H1 (cell line): ENCODE results near the gene FUT6.

Experiments used
- ATF2 ChIP-seq: IDR thresholded peaks from 2 replicates; pipeline ENCODE4 v1.6.1; 2012; ENCODE audit warnings: low read length, inconsistent platforms
- CTCF ChIP-seq, 3 experiments: IDR thresholded peaks; 1 replicate in 2 of 3; 2 replicates in 1 of 3; pipeline versions ENCODE4 v1.5.1 to v1.6.1; 2011; ENCODE audit warnings: low read length in 3 of 3, mild to moderate bottlenecking in 3 of 3, inconsistent platforms in 2 of 3, low read depth in 1 of 3, moderate library complexity in 1 of 3; ENCODE audit not compliant: insufficient read depth in 1 of 3; ENCODE audit errors: control extremely low read depth in 1 of 3
- EP300 ChIP-seq, 2 experiments: IDR thresholded peaks; 1 replicate in 1 of 2; 2 replicates in 1 of 2; pipeline ENCODE4 v1.6.1; 2011 to 2012; ENCODE audit warnings: low read depth in 2 of 2, low read length in 2 of 2, mild to moderate bottlenecking in 2 of 2, borderline replicate concordance in 1 of 2, inconsistent platforms in 1 of 2, moderate library complexity in 1 of 2
- POLR2A ChIP-seq, 2 experiments: IDR thresholded peaks; 1 replicate in 1 of 2; 2 replicates in 1 of 2; pipeline ENCODE4 v1.6.1; 2011; ENCODE audit warnings: low read depth in 2 of 2, low read length in 2 of 2, mild to moderate bottlenecking in 2 of 2; ENCODE audit errors: control extremely low read depth in 1 of 2
- POLR2AphosphoS5 ChIP-seq: IDR thresholded peaks from 2 replicates; pipeline ENCODE4 v1.6.1; 2011; ENCODE audit warnings: low read depth, low read length
- RAD21 ChIP-seq, 2 experiments: IDR thresholded peaks in 1 of 2; conservative IDR thresholded peaks in 1 of 2; 2 replicates each; pipeline ENCODE4 v1.6.1; 2011; ENCODE audit warnings: low read depth in 2 of 2, low read length in 2 of 2, improper control_type of control experiment in 1 of 2, inconsistent platforms in 1 of 2, mild to moderate bottlenecking in 1 of 2, moderate library complexity in 1 of 2
- RFX5 ChIP-seq: IDR thresholded peaks from 2 replicates; pipeline ENCODE4 v1.6.1; 2011; ENCODE audit warnings: low read depth, low read length, improper control_type of control experiment, borderline replicate concordance
- SIX5 ChIP-seq: IDR thresholded peaks from 2 replicates; pipeline ENCODE4 v1.6.1; 2011; ENCODE audit warnings: mild to moderate bottlenecking, low read depth, low read length
- YY1 ChIP-seq: IDR thresholded peaks from 2 replicates; pipeline ENCODE4 v1.6.1; 2011; ENCODE audit warnings: low read depth, mild to moderate bottlenecking, low read length

GRCh38 chr19:5814123-5814851 lies 25.2 kb downstream of the FUT6 start:
- no peak for TF ChIP-seq YY1
- TF ChIP-seq CTCF (IDR thresholded peaks at IDR 0.05; ENCODE audit: control extremely low read depth in 1 of 3, insufficient read depth in 1 of 3, low read depth in 1 of 3, low read length in 3 of 3): no peak
- no peak for TF ChIP-seq POLR2A (IDR thresholded peaks at IDR 0.05; ENCODE audit: control extremely low read depth in 1 of 2, low read depth in 2 of 2, low read length in 2 of 2)
- TF ChIP-seq SIX5: no peak
- TF ChIP-seq EP300 (IDR thresholded peaks at IDR 0.05; ENCODE audit: borderline replicate concordance in 1 of 2, low read depth in 2 of 2, low read length in 2 of 2): no peak
- no peak for TF ChIP-seq RAD21 (IDR thresholded peaks at IDR 0.05 in 1 of 2, conservative IDR thresholded peaks at IDR 0.05 in 1 of 2; ENCODE audit: low read depth in 2 of 2, low read length in 2 of 2)
- no peak for TF ChIP-seq ATF2
- no peak for TF ChIP-seq POLR2AphosphoS5
- no peak for TF ChIP-seq RFX5
